ENCODE data around the gene GRAP.

GRAP gene

DNA sequence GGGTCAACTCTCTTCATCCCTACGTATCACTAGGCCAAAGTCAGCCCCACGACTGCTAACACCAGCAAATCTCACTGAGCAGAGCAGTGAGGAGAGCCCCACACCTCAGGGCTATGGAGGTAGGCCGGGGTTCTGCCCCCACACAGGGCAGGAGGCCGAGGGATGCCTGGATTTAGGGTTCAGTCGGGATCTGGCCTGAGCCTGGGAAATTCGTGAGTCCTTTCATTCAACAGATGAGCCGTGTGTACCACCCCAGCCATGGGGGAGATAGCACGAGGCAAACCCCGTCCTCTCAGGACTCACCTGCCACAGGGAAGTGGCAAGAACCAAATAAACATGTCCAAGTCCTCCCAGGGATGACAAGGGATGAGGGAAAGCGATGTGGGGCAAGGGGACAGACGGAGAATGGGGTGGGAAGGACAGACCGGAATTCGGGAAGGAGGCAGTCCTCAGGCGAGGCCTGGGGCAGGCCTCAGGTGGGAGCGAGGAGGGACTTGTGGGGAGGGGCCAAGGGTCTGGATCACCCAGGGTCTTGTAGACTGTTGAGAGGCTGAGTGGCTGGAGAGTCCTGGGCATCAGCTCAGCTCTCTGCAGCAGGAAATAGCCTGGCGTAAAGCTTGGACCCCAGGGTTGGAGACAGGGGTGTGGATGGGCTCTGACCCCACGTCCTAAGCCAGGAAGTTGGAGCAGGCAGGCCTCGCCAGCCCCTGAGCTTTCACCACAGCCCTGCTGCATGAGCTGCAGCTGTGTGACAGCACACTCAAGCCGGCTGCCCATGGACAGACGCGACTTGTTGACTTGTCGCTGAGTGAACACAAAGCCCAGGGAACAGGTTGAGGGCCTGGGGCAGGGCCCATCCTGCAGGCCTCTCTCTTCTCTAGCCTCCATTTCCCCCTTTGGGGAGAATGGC is 34.3 kb downstream of the GRAP start:
- WGBS (ENCODE audit: insufficient coverage), result 96% methylated on average over 15 of the region's 22 CpGs

DNA sequence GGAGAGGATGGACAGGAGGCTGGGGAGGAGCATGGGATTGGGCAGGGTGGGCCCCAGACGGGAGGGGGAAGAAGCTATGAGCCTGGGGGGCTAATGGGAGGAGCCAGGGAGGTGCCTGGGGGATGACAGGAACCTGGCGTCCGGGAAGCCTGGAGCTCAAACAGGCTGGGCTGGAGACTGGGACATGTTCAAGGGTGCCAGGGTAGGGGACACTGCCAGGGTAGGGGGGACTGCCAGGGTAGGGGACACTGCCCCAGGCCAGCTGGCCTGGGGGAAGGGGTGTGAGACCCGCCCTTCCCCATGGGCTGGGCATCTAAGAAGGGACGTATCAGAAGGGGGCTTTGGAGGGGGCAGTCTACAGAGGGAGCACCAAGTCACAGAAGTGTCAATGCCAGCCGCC is 35.2 kb downstream of the GRAP start:
- Histone ChIP-seq H3K36me3 (ENCODE audit: control insufficient read depth in 4 of 4, insufficient read depth in 4 of 4, low read length in 3 of 4) (no peaks in the 10 kb centered on the region), H3K9me3 (ENCODE audit: control extremely low read depth in 1 of 5, control insufficient read depth in 4 of 5, insufficient read depth in 2 of 5, low read depth in 1 of 5, low read length in 4 of 5) (no peaks in the 10 kb centered on the region), H3K4me3 (ENCODE audit: control insufficient read depth in 1 of 7, extremely low read depth in 1 of 7, insufficient read depth in 4 of 7, low read depth in 2 of 7, low read length in 6 of 7) (no peak overlapping the region), H3K4me1 (ENCODE audit: control extremely low read depth in 1 of 4, control insufficient read depth in 4 of 4, insufficient read depth in 4 of 4, low read length in 3 of 4) (no peaks in the 10 kb centered on the region), H3K27ac (ENCODE audit: insufficient read depth in 1 of 2, low read depth in 1 of 2, low read length in 2 of 2, poor library complexity in 1 of 2, severe bottlenecking in 2 of 2) (no peak overlapping the region), H3K27me3 (replicated peaks in 2 of 5; ENCODE audit: control insufficient read depth in 4 of 5, insufficient read depth in 5 of 5, low read length in 4 of 5) (no peaks in the 10 kb centered on the region)
- ChIA-PET CTCF (interaction anchor here (1.6 kb wide), 1 partner anchor 11 kb away, joined by 7 read pairs; no protein-coding TSS in a partner anchor), POLR2A (no interaction called here)
- no peak for DNase-seq
- 97% methylated on average over 6 of the region's 6 CpGs for WGBS (ENCODE audit: insufficient coverage)

More for the DNA sequence above, 34.3 kb downstream of the GRAP start:
- POLR2A ChIA-PET, result no interaction called here
- H3K9me3 ChIP-seq (ENCODE audit: control extremely low read depth in 1 of 5, control insufficient read depth in 4 of 5, insufficient read depth in 2 of 5, low read depth in 1 of 5, low read length in 4 of 5), result no peaks in the 10 kb centered on the region
- H3K27me3 ChIP-seq (replicated peaks in 2 of 5; ENCODE audit: control insufficient read depth in 4 of 5, insufficient read depth in 5 of 5, low read length in 4 of 5), result no peaks in the 10 kb centered on the region
- no peaks in the 10 kb centered on the region for H3K4me1 ChIP-seq (ENCODE audit: control extremely low read depth in 1 of 4, control insufficient read depth in 4 of 4, insufficient read depth in 4 of 4, low read length in 3 of 4)
- no peak for DNase-seq
- CTCF ChIA-PET, result interaction anchor here (1.6 to 2.7 kb wide), 2 partner anchors 10 to 51 kb away, joined by 7 to 12 read pairs; no protein-coding TSS in a partner anchor
- no peak overlapping the region for H3K27ac ChIP-seq (ENCODE audit: insufficient read depth in 1 of 2, low read depth in 1 of 2, low read length in 2 of 2, poor library complexity in 1 of 2, severe bottlenecking in 2 of 2)
- H3K4me3 ChIP-seq (ENCODE audit: control insufficient read depth in 1 of 7, extremely low read depth in 1 of 7, insufficient read depth in 4 of 7, low read depth in 2 of 7, low read length in 6 of 7), result no peak overlapping the region
- no peaks in the 10 kb centered on the region for H3K36me3 ChIP-seq (ENCODE audit: control insufficient read depth in 4 of 4, insufficient read depth in 4 of 4, low read length in 3 of 4)

DNA sequence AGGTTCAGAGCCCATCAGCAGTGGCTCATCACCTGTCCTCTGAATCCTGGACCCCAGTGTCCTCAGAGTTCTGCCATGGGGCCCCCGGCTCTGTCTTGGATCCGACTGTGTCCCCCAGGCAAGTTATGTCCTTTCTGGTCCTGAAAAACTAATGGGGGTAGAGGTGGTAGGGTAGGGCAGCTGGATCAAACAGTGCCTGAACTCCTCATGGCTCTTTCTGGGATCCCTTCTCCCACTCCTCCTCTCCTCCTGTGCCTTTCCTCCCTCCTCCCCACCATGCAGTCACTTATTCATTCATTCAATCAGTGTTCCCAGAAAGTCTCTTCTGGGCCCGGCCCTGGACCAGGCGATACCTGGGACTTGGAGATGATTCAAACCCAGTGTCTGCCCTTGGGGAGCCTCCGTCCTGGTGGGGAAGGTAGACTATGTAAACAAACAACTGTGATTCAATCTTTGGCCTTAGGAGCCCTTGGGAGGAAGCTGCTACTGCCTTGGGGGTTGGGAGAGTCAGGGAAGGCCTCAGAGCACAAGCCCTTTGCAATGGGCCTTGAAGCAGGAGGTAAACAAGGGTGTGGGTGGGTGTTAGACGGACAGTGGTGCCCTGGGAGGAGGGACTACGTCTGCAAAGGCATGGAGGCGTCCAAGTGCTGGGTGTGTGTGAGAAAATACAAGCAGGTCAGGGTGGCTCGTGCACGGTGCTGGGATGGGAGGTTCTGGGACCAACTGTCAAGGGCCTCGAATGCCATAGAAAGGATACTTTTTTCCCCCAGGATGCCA is 35.8 kb downstream of the GRAP start:
- WGBS (ENCODE audit: insufficient coverage), result 73% methylated on average over 9 of the region's 11 CpGs
- CTCF ChIA-PET, result interaction anchor here (1.6 kb wide), 1 partner anchor 12 kb away, joined by 7 read pairs; no protein-coding TSS in a partner anchor

GRCh38 chr17:19009970-19010369 is 36.8 kb downstream of the GRAP start:
- H3K27ac ChIP-seq (ENCODE audit: insufficient read depth in 1 of 2, low read depth in 1 of 2, low read length in 2 of 2, poor library complexity in 1 of 2, severe bottlenecking in 2 of 2), result no peak overlapping the region
- H3K4me1 ChIP-seq (ENCODE audit: control extremely low read depth in 1 of 4, control insufficient read depth in 4 of 4, insufficient read depth in 4 of 4, low read length in 3 of 4), result peaks cover 0 to 3% (median 2%) of the 10 kb centered on the region in 4 experiments
- H3K27me3 ChIP-seq (replicated peaks in 2 of 5; ENCODE audit: control insufficient read depth in 4 of 5, insufficient read depth in 5 of 5, low read length in 4 of 5), result no peaks in the 10 kb centered on the region
- ChIA-PET POLR2A (no interaction called here), CTCF (no interaction called here)
- H3K36me3 ChIP-seq (ENCODE audit: control insufficient read depth in 4 of 4, insufficient read depth in 4 of 4, low read length in 3 of 4), result no peaks in the 10 kb centered on the region
- WGBS (ENCODE audit: insufficient coverage), result 100% methylated on average over 12 of the region's 12 CpGs
- no peaks in the 10 kb centered on the region for H3K9me3 ChIP-seq (ENCODE audit: control extremely low read depth in 1 of 5, control insufficient read depth in 4 of 5, insufficient read depth in 2 of 5, low read depth in 1 of 5, low read length in 4 of 5)
- H3K4me3 ChIP-seq (ENCODE audit: control insufficient read depth in 1 of 7, extremely low read depth in 1 of 7, insufficient read depth in 4 of 7, low read depth in 2 of 7, low read length in 6 of 7), result no peak overlapping the region
- no peak for DNase-seq

More for the DNA sequence above, 35.8 kb downstream of the GRAP start:
- Histone ChIP-seq H3K27ac (ENCODE audit: insufficient read depth in 1 of 2, low read depth in 1 of 2, low read length in 2 of 2, poor library complexity in 1 of 2, severe bottlenecking in 2 of 2) (no peak overlapping the region), H3K27me3 (replicated peaks in 2 of 5; ENCODE audit: control insufficient read depth in 4 of 5, insufficient read depth in 5 of 5, low read length in 4 of 5) (no peaks in the 10 kb centered on the region), H3K36me3 (ENCODE audit: control insufficient read depth in 4 of 4, insufficient read depth in 4 of 4, low read length in 3 of 4) (no peaks in the 10 kb centered on the region), H3K4me1 (ENCODE audit: control extremely low read depth in 1 of 4, control insufficient read depth in 4 of 4, insufficient read depth in 4 of 4, low read length in 3 of 4) (no peaks in the 10 kb centered on the region), H3K9me3 (ENCODE audit: control extremely low read depth in 1 of 5, control insufficient read depth in 4 of 5, insufficient read depth in 2 of 5, low read depth in 1 of 5, low read length in 4 of 5) (no peaks in the 10 kb centered on the region), H3K4me3 (ENCODE audit: control insufficient read depth in 1 of 7, extremely low read depth in 1 of 7, insufficient read depth in 4 of 7, low read depth in 2 of 7, low read length in 6 of 7) (no peak overlapping the region)
- POLR2A ChIA-PET, result no interaction called here
- DNase-seq, result no peak

DNA sequence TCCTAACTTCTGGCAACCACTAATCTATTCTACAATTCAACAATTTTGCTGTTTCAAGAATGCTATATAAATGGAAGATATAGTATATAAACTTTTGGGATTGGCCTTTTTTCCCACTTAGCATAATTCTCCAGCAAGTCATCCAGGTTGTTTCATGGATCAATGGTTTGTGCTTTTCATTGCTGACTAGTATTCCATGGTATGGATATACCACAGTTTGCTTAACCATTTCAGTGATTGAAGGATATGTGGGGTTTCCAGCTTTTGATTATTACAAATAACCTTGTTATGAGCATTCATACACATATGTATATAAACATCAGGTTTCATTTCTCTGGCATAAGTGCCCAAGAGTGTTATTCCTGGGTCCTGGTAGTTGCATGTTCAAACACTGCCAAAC is 40.1 kb downstream of the GRAP start:
- Histone ChIP-seq H3K27me3 (replicated peaks in 2 of 5; ENCODE audit: control insufficient read depth in 4 of 5, insufficient read depth in 5 of 5, low read length in 4 of 5) (no peaks in the 10 kb centered on the region), H3K9me3 (ENCODE audit: control extremely low read depth in 1 of 5, control insufficient read depth in 4 of 5, insufficient read depth in 2 of 5, low read depth in 1 of 5, low read length in 4 of 5) (no peaks in the 10 kb centered on the region), H3K4me3 (ENCODE audit: control insufficient read depth in 1 of 7, extremely low read depth in 1 of 7, insufficient read depth in 4 of 7, low read depth in 2 of 7, low read length in 6 of 7) (no peak overlapping the region), H3K27ac (ENCODE audit: insufficient read depth in 1 of 2, low read depth in 1 of 2, low read length in 2 of 2, poor library complexity in 1 of 2, severe bottlenecking in 2 of 2) (no peak overlapping the region), H3K4me1 (ENCODE audit: control extremely low read depth in 1 of 4, control insufficient read depth in 4 of 4, insufficient read depth in 4 of 4, low read length in 3 of 4) (peaks cover 0 to 31% (median 28%) of the 10 kb centered on the region in 4 experiments), H3K36me3 (ENCODE audit: control insufficient read depth in 4 of 4, insufficient read depth in 4 of 4, low read length in 3 of 4) (peaks cover 0 to 3% (median 0%) of the 10 kb centered on the region in 4 experiments)
- POLR2A ChIA-PET, result no interaction called here
- CTCF ChIA-PET, result interaction anchor here (0.8 kb wide), 1 partner anchor 47 kb away, joined by 3 read pairs; no protein-coding TSS in a partner anchor
- DNase-seq, result no peak

GRCh38 chr17:19005789-19006430 is 40.8 kb downstream of the GRAP start:
- DNase-seq, result no peak
- H3K36me3 ChIP-seq (ENCODE audit: control insufficient read depth in 4 of 4, insufficient read depth in 4 of 4, low read length in 3 of 4), result peaks cover 0 to 3% (median 0%) of the 10 kb centered on the region in 4 experiments
- H3K27me3 ChIP-seq (replicated peaks in 2 of 5; ENCODE audit: control insufficient read depth in 4 of 5, insufficient read depth in 5 of 5, low read length in 4 of 5), result no peaks in the 10 kb centered on the region
- H3K4me3 ChIP-seq (ENCODE audit: control insufficient read depth in 1 of 7, extremely low read depth in 1 of 7, insufficient read depth in 4 of 7, low read depth in 2 of 7, low read length in 6 of 7), result no peak overlapping the region
- no peak overlapping the region for H3K27ac ChIP-seq (ENCODE audit: insufficient read depth in 1 of 2, low read depth in 1 of 2, low read length in 2 of 2, poor library complexity in 1 of 2, severe bottlenecking in 2 of 2)
- ChIA-PET CTCF (interaction anchor here (0.8 to 1.0 kb wide), 3 partner anchors 9 to 47 kb away, joined by 3 to 4 read pairs (median 3); no protein-coding TSS in a partner anchor), POLR2A (no interaction called here)
- peaks cover 0 to 39% (median 33%) of the 10 kb centered on the region in 4 experiments for H3K4me1 ChIP-seq (ENCODE audit: control extremely low read depth in 1 of 4, control insufficient read depth in 4 of 4, insufficient read depth in 4 of 4, low read length in 3 of 4)
- WGBS (ENCODE audit: insufficient coverage), result 100% methylated on average over 2 of the region's 4 CpGs
- no peaks in the 10 kb centered on the region for H3K9me3 ChIP-seq (ENCODE audit: control extremely low read depth in 1 of 5, control insufficient read depth in 4 of 5, insufficient read depth in 2 of 5, low read depth in 1 of 5, low read length in 4 of 5)
